ENCODE measurements around the gene EYS. TPM values are rescaled to one million over a fixed set of nuclear protein-coding genes. Genes with fewer than 3 reads are reported as not detected.
"Not testable (repeated sequence)": the region's sequence is repeated elsewhere in the genome, so short reads cannot be mapped to it uniquely, and the experiment has no call there.

The EYS gene
- total RNA-seq, 2 donors from 2014 or later = not detected

- Mint-ChIP-seq H3K36me3 (ENCODE audit: insufficient read depth in 2 of 2) (no peaks in the 10 kb centered on the region), H3K27me3 (ENCODE audit: low read depth) (no peaks in the 10 kb centered on the region), H3K4me3 (no peak overlapping the region), H3K9me3 (peaks cover 4% of the 10 kb centered on the region in 2 donors), H3K27ac (no peak overlapping the region), H3K4me1 (ENCODE audit: low read depth) (no peaks in the 10 kb centered on the region)
- ATAC-seq (replicated peaks in 1 of 2) (no peak), DNase-seq (no peak)
Measured at GRCh38 chr6:64266351-64266821, 1440.6 kb downstream of the EYS start.

- ATAC-seq (replicated peaks in 1 of 2) (no peak), DNase-seq (no peak)
- H3K9me3 Mint-ChIP-seq = peaks cover 4 to 6% of the 10 kb centered on the region in 2 donors
- no peaks in the 10 kb centered on the region for H3K27me3 Mint-ChIP-seq (ENCODE audit: low read depth)
- H3K27ac Mint-ChIP-seq = no peak overlapping the region
- H3K36me3 Mint-ChIP-seq (ENCODE audit: insufficient read depth in 2 of 2) = no peaks in the 10 kb centered on the region
- H3K4me1 Mint-ChIP-seq (ENCODE audit: low read depth) = no peaks in the 10 kb centered on the region
- no peak overlapping the region for H3K4me3 Mint-ChIP-seq
Measured at GRCh38 chr6:64263778-64264177, 1443.2 kb downstream of the EYS start.

GRCh38 chr6:64259372-64259771 lies 1447.7 kb downstream of the EYS start:
- no peak for DNase-seq
- Mint-ChIP-seq H3K4me3 (no peak overlapping the region), H3K4me1 (ENCODE audit: low read depth) (no peaks in the 10 kb centered on the region), H3K27me3 (ENCODE audit: low read depth) (no peaks in the 10 kb centered on the region), H3K36me3 (ENCODE audit: insufficient read depth in 2 of 2) (no peaks in the 10 kb centered on the region), H3K9me3 (peaks cover 0 to 2% of the 10 kb centered on the region in 2 donors), H3K27ac (no peak overlapping the region)
- no peak for ATAC-seq (replicated peaks in 1 of 2)

- no peak for ATAC-seq (replicated peaks in 1 of 2)
- H3K27me3 Mint-ChIP-seq (ENCODE audit: low read depth) = no peaks in the 10 kb centered on the region
- no peak overlapping the region for H3K27ac Mint-ChIP-seq
- H3K9me3 Mint-ChIP-seq = peaks cover 0 to 2% of the 10 kb centered on the region in 2 donors
- H3K4me3 Mint-ChIP-seq = no peak overlapping the region
- no peak for DNase-seq
- no peaks in the 10 kb centered on the region for H3K4me1 Mint-ChIP-seq (ENCODE audit: low read depth)
- no peaks in the 10 kb centered on the region for H3K36me3 Mint-ChIP-seq (ENCODE audit: insufficient read depth in 2 of 2)
Measured at GRCh38 chr6:64258752-64259151, 1448.3 kb downstream of the EYS start.

GRCh38 chr6:64258302-64258701 lies 1448.7 kb downstream of the EYS start:
- DNase-seq = no peak
- Mint-ChIP-seq H3K27ac (no peak overlapping the region), H3K9me3 (peaks cover 0 to 2% of the 10 kb centered on the region in 2 donors), H3K36me3 (ENCODE audit: insufficient read depth in 2 of 2) (no peaks in the 10 kb centered on the region), H3K4me3 (no peak overlapping the region), H3K27me3 (ENCODE audit: low read depth) (no peaks in the 10 kb centered on the region), H3K4me1 (ENCODE audit: low read depth) (no peaks in the 10 kb centered on the region)
- no peak for ATAC-seq (replicated peaks in 1 of 2)

GRCh38 chr6:64257586-64257985 lies 1449.4 kb downstream of the EYS start:
- no peak for DNase-seq
- Mint-ChIP-seq H3K9me3 (peaks cover 0 to 2% of the 10 kb centered on the region in 2 donors), H3K4me3 (no peak overlapping the region), H3K4me1 (ENCODE audit: low read depth) (no peaks in the 10 kb centered on the region), H3K36me3 (ENCODE audit: insufficient read depth in 2 of 2) (no peaks in the 10 kb centered on the region), H3K27ac (no peak overlapping the region), H3K27me3 (ENCODE audit: low read depth) (no peaks in the 10 kb centered on the region)
- no peak for ATAC-seq (replicated peaks in 1 of 2)

GRCh38 chr6:64256483-64256882 lies 1450.5 kb downstream of the EYS start:
- Mint-ChIP-seq H3K4me1 (ENCODE audit: low read depth) (no peaks in the 10 kb centered on the region), H3K27ac (no peak overlapping the region), H3K27me3 (ENCODE audit: low read depth) (no peaks in the 10 kb centered on the region), H3K4me3 (no peak overlapping the region), H3K36me3 (ENCODE audit: insufficient read depth in 2 of 2) (no peaks in the 10 kb centered on the region), H3K9me3 (peaks cover 0 to 2% of the 10 kb centered on the region in 2 donors)
- DNase-seq = no peak
- no peak for ATAC-seq (replicated peaks in 1 of 2)

GRCh38 chr6:64255000-64255399 lies 1452.0 kb downstream of the EYS start:
- peaks cover 0 to 2% of the 10 kb centered on the region in 2 donors for H3K9me3 Mint-ChIP-seq
- H3K4me1 Mint-ChIP-seq (ENCODE audit: low read depth) = no peaks in the 10 kb centered on the region
- no peak overlapping the region for H3K4me3 Mint-ChIP-seq
- ATAC-seq (replicated peaks in 1 of 2) (no peak), DNase-seq (no peak)
- no peaks in the 10 kb centered on the region for H3K27me3 Mint-ChIP-seq (ENCODE audit: low read depth)
- H3K27ac Mint-ChIP-seq = no peak overlapping the region
- no peaks in the 10 kb centered on the region for H3K36me3 Mint-ChIP-seq (ENCODE audit: insufficient read depth in 2 of 2)

- H3K9me3 Mint-ChIP-seq = peaks cover 0 to 2% of the 10 kb centered on the region in 2 donors
- H3K27me3 Mint-ChIP-seq (ENCODE audit: low read depth) = no peaks in the 10 kb centered on the region
- DNase-seq = no peak
- ATAC-seq (replicated peaks in 1 of 2) = no peak
- no peak overlapping the region for H3K4me3 Mint-ChIP-seq
- H3K27ac Mint-ChIP-seq = no peak overlapping the region
- no peaks in the 10 kb centered on the region for H3K4me1 Mint-ChIP-seq (ENCODE audit: low read depth)
- H3K36me3 Mint-ChIP-seq (ENCODE audit: insufficient read depth in 2 of 2) = no peaks in the 10 kb centered on the region
Measured at GRCh38 chr6:64254558-64254957, 1452.5 kb downstream of the EYS start.

- H3K9me3 Mint-ChIP-seq = peaks cover 4 to 6% of the 10 kb centered on the region in 2 donors
- no peak overlapping the region for H3K27ac Mint-ChIP-seq
- H3K4me3 Mint-ChIP-seq = no peak overlapping the region
- DNase-seq (no peak), ATAC-seq (replicated peaks in 1 of 2) (no peak)
- no peaks in the 10 kb centered on the region for H3K36me3 Mint-ChIP-seq (ENCODE audit: insufficient read depth in 2 of 2)
- H3K27me3 Mint-ChIP-seq (ENCODE audit: low read depth) = no peaks in the 10 kb centered on the region
- no peaks in the 10 kb centered on the region for H3K4me1 Mint-ChIP-seq (ENCODE audit: low read depth)
Measured at GRCh38 chr6:64252256-64252655, 1454.8 kb downstream of the EYS start.

GRCh38 chr6:64250126-64250525 lies 1456.9 kb downstream of the EYS start:
- Mint-ChIP-seq H3K4me3 (no peak overlapping the region), H3K36me3 (ENCODE audit: insufficient read depth in 2 of 2) (no peaks in the 10 kb centered on the region), H3K9me3 (peaks cover 4 to 6% of the 10 kb centered on the region in 2 donors), H3K27ac (no peak overlapping the region), H3K4me1 (ENCODE audit: low read depth) (no peaks in the 10 kb centered on the region), H3K27me3 (ENCODE audit: low read depth) (no peaks in the 10 kb centered on the region)
- ATAC-seq (replicated peaks in 1 of 2) (no peak), DNase-seq (no peak)

- no peaks in the 10 kb centered on the region for H3K27me3 Mint-ChIP-seq (ENCODE audit: low read depth)
- H3K36me3 Mint-ChIP-seq (ENCODE audit: insufficient read depth in 2 of 2) = no peaks in the 10 kb centered on the region
Measured at GRCh38 chr6:64249115-64249514, 1457.9 kb downstream of the EYS start.

GRCh38 chr6:64243618-64244017 lies 1463.4 kb downstream of the EYS start:
- no peaks in the 10 kb centered on the region for H3K4me1 Mint-ChIP-seq (ENCODE audit: low read depth)
- no peak overlapping the region for H3K4me3 Mint-ChIP-seq
- no peak overlapping the region for H3K27ac Mint-ChIP-seq
- DNase-seq (no peak), ATAC-seq (replicated peaks in 1 of 2) (no peak)
- no peaks in the 10 kb centered on the region for H3K27me3 Mint-ChIP-seq (ENCODE audit: low read depth)
- H3K36me3 Mint-ChIP-seq (ENCODE audit: insufficient read depth in 2 of 2) = peaks cover 2 to 6% of the 10 kb centered on the region in 2 donors
- H3K9me3 Mint-ChIP-seq = peaks cover 12 to 20% of the 10 kb centered on the region in 2 donors

More at GRCh38 chr6:64249115-64249514, 1457.9 kb downstream of the EYS start:
- DNase-seq (no peak), ATAC-seq (replicated peaks in 1 of 2) (no peak)
- Mint-ChIP-seq H3K4me1 (ENCODE audit: low read depth) (no peaks in the 10 kb centered on the region), H3K4me3 (no peak overlapping the region), H3K9me3 (peaks cover 5 to 6% of the 10 kb centered on the region in 2 donors), H3K27ac (no peak overlapping the region)

- H3K4me1 Mint-ChIP-seq (ENCODE audit: low read depth); H3K27ac Mint-ChIP-seq; ATAC-seq (replicated peaks in 1 of 2); DNase-seq; H3K36me3 Mint-ChIP-seq (ENCODE audit: insufficient read depth in 2 of 2); H3K27me3 Mint-ChIP-seq (ENCODE audit: low read depth); H3K4me3 Mint-ChIP-seq: not testable (repeated sequence)
- peaks cover 9 to 13% of the 10 kb centered on the region in 2 donors for H3K9me3 Mint-ChIP-seq
Measured at GRCh38 chr6:64238908-64239307, 1468.1 kb downstream of the EYS start.

All from activated T-cell treated with anti-CD3 and anti-CD28 coated beads, Interleukin-2, amount 50 U/mL, for 72 hours (primary cell).